HG03045 (cell line): ENCODE results near the gene CLDND1.
"Not testable (repeated sequence)": the region's sequence is repeated elsewhere in the genome, so short reads cannot be mapped to it uniquely, and the experiment has no call there.

ENCODE experiments used
- ATAC-seq: cut with Tn5 transposase; IDR thresholded peaks from one replicate; pipeline ENCODE4 v1.9.1; 2021; ENCODE audit warnings: mild to moderate bottlenecking, moderate library complexity; ENCODE audit not compliant: unreplicated experiment

Gene CLDND1

GRCh38 chr3:98522544-98523281, at the start of gene CLDND1:
Gene CLDND1 (minus strand): TSS chr3:98522902. CDS start chr3:98521424, 1,478 bp downstream.
- ATAC-seq, result peak; percentile 89

- ATAC-seq, result no peak
These were observed 45.7 kb upstream of the CLDND1 start for GRCh38 chr3:98568402-98568801.

DNA sequence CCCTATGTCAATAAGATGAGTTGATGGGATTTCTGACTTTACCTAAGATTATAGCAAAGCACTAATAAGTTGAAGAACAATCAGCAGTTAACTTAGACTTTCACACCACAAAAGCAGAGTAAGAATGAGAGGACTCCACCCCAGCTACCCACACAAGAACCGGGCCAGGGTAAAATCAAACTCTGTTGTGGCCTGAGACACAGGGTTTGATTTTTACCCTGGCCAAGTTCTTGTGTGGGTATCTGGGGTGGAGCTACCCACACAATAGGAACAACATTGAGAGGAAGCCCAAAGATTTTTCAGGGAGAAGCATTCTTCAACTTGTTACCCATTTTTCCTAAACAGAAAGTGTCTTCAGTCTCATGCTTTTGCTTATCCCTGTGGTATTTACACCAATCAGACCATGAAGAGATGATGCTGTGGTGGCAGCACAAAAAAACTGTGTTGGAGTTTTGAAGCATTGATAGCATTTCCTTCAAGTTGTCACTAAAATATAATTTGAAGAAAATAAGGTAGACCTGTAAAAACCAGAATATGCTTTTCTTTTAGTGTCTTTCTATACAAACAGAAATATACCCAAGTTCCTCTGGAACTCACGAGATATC, 45.1 kb upstream of the CLDND1 start:
- ATAC-seq, result peak; percentile 37

GRCh38 chr3:98565843-98566242, 43.1 kb upstream of the CLDND1 start:
- ATAC-seq, result no peak

- ATAC-seq, result no peak
These were observed 42.5 kb upstream of the CLDND1 start for GRCh38 chr3:98565237-98565643.

- ATAC-seq, result peak; percentile 11
These were observed 41.7 kb upstream of the CLDND1 start for GRCh38 chr3:98564282-98565005.

DNA sequence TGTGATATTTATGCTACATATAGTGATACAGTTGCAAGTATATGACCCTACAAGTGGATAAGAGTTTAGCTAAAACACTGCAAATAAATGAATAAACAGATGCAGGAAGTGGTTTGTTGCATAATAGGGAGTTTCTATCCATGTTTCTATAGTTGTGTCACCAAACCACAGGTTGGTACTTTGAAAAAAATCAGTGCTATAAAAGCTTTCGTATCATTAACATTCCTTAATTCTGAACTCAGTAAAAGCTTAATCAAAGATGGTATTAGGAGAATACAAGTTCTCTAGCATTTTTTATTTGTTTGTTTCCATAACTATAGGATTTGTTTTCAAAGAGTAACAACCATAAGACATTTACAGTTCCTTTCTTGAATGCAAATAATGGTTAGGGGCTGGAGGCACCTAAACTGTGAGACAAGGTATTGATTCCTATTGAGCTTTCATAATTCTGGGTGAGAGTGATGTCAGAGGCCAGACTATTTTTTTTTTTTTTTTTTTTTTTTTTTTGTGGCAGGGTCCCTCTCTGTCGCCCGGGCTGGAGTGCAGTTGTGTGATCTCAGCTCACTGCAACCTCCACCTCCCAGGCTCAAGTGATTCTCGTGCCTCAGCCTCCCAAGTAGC, 41.1 kb upstream of the CLDND1 start:
- peak; percentile 50 for ATAC-seq

DNA sequence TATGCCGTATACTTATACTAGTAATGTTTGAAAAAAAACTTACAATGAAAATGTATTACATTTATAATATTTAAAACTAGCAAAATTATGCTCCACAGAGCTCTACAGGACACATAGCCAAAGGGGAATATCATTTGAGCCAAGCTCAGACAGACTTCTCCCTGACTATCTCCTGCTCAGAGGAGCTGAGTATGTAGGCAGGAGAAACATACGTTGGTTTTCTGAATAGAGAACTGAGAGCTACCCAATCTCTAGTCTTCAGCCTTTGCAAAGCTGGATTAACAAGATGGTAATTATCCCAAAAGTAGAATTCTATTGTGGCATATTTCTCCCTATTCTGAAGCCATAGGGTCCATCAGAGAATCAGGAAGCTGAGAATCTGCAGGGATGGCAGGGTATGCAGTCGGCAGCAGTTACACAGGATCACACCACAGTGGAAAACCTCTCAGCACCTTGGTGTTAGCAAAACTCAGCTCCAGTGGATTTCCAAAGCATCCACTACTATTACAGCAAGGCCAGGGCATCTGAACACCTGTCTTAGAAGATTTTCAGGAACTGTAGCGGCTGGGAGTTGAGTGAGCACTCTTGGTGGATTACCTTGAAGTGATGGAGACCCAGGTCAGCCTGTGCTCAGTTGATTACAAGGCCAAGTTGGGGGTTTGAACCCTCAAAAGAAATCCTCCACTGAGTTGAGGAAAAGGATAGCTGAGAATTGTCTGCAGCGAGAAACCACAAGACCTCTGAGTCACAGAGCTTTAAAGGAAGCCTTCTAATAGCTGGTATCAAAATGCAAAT, 39.2 kb upstream of the CLDND1 start:
- ATAC-seq, result peak; percentile 24

- ATAC-seq, result no peak
These were observed 38.2 kb upstream of the CLDND1 start for GRCh38 chr3:98560911-98561310.

DNA sequence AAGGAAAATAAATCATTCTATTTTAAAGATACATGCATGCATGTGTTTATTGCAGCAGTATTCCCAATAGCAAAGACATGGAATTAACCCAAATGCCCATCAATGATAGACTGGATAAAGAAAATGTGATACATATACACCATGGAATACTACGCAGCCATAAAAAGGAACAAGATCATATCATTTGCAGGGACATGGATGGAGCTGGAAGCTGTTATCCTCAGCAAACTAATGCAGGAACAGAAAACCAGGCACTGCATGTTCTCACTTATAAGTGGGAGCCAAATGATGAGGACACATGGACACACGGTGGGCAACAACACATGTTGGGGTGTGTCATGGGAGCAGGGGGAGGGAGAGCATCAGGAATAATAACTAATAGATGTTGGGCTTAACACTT, 37.1 kb upstream of the CLDND1 start:
- not testable (repeated sequence) for ATAC-seq

- ATAC-seq, result no peak
These were observed 35.6 kb upstream of the CLDND1 start for GRCh38 chr3:98558100-98558827.

DNA sequence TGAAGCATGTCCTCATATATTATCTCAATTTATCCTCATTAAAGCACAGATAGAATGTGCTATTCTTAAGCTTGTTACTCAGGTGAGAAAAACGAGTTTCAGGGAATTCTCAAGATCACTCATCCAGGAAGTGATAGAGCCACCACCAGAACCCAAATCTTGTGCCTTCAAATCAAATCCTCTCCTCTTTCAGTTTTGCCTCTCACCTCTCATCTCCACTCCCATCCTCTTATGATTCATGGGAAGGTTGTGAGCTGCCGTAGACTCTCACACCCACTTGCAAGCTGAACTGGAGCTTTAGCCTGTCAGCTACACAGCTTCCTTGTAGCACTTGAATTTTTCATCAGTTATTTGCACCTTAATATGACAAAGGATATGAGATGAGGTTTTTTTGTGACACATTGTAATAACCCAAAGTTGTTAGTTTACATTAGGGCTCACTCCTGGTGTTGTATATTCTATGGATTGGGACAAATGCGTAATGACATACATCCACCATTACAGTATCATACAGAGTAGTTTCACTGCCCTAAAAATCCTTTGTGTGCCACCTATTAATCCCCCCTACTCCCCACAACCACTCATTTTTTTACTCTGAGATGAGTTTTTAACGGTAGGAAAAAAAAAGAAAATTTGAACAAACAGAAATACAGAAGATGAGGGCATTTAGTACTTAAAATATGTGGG, 34.8 kb upstream of the CLDND1 start:
- ATAC-seq, result peak; percentile 15

GRCh38 chr3:98556164-98557130, 33.7 kb upstream of the CLDND1 start:
- ATAC-seq, result peak; percentile 79

DNA sequence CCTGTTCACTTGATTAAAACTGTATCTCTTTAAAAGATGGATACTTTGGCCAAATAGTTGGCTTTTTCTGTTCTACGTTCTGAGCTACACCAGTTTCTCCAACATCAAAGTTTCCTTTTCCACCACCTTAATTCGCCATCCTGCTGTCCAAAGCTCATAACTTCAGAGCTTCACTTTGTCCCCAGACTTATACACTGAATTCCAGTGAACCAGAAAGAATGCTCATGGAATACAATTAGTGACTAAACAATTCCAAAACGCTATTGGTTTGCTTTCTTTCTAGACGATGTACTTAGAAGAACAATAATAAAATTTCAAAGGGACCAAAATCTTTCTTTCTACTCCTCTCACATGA, 32.3 kb upstream of the CLDND1 start:
- ATAC-seq, result no peak

GRCh38 chr3:98554580-98554979, 31.9 kb upstream of the CLDND1 start:
- ATAC-seq, result no peak

GRCh38 chr3:98553753-98554152, 31.1 kb upstream of the CLDND1 start:
- no peak for ATAC-seq

- no peak for ATAC-seq
These were observed 30.4 kb upstream of the CLDND1 start for GRCh38 chr3:98553021-98553563.
